ENCODE measurements around the gene HTD2.

Gene HTD2

DNA sequence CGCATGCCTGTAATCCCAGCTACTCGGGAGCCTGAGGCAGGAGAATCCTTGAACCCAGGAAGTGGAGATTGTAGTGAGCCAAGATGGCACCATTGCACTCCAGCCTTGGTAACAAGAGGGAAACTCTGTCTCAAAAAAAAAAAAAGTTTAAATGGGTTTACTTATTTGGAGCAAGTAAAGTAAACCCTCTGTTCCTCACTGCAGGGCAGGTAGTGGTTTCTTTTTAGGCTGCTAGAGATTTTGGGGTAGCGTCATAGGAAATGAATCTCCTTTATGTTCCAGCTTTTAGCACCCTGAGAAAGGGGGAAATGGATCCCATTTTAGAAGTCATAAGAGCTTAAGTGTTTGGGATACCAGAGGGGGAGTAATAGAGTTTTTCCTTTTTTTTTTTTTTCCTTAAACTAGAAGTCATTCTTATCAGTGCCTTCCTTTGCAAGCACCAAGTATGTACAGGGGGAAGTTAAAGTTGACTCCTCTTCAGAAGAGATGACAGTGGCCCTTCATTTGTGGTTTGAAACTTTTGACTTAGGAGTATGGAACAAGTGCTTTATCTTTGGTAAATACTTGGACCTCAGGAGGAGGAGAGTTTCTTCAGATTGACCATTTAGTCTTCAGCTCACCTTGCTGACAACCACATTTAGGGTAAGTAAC lies 34.4 kb downstream of the HTD2 start:
- Histone ChIP-seq H3K36me3 (ENCODE audit: control insufficient read depth in 2 of 2, insufficient read depth in 2 of 2, low read length in 2 of 2) (peaks cover 0 to 6% of the 10 kb centered on the region in 2 donors), H3K9me3 (ENCODE audit: control insufficient read depth in 2 of 2, low read length in 2 of 2) (no peaks in the 10 kb centered on the region), H3K27me3 (ENCODE audit: control insufficient read depth in 2 of 2, insufficient read depth in 2 of 2, low read length in 2 of 2) (no peaks in the 10 kb centered on the region), H3K27ac (ENCODE audit: low read depth in 2 of 2, low read length in 2 of 2) (no peak overlapping the region), H3K4me1 (ENCODE audit: control insufficient read depth in 2 of 2, insufficient read depth in 2 of 2, low read length in 2 of 2) (peaks cover 0 to 3% of the 10 kb centered on the region in 2 donors), H3K4me3 (ENCODE audit: low read length in 2 of 2) (no peak overlapping the region), H3K9ac (ENCODE audit: low read depth in 1 of 2, low read length in 2 of 2) (no peak overlapping the region)

DNA sequence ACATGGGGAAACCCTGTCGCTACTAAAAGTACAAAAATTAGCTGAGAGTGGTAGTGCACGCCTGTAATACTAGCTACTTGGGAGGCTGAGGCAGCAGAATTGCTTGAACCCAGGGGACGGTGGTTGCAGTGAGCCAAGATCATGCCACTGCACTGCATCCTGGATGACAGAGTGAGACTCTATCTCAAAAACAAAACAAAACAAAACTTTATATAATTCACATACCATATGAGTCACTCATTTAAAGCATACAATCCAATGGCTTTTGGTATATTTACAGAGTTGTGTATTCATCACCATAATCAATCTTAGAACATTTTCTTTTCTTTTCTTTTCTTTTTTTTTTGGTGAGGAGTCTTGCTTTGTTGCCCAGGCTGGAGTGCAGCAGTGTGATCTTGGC lies 35.1 kb downstream of the HTD2 start:
- H3K27me3 ChIP-seq (ENCODE audit: control insufficient read depth in 2 of 2, insufficient read depth in 2 of 2, low read length in 2 of 2), result no peaks in the 10 kb centered on the region
- peaks cover 0 to 6% of the 10 kb centered on the region in 2 donors for H3K36me3 ChIP-seq (ENCODE audit: control insufficient read depth in 2 of 2, insufficient read depth in 2 of 2, low read length in 2 of 2)
- H3K9ac ChIP-seq (ENCODE audit: low read depth in 1 of 2, low read length in 2 of 2), result no peak overlapping the region
- H3K4me1 ChIP-seq (ENCODE audit: control insufficient read depth in 2 of 2, insufficient read depth in 2 of 2, low read length in 2 of 2), result peaks cover 0 to 3% of the 10 kb centered on the region in 2 donors
- no peaks in the 10 kb centered on the region for H3K9me3 ChIP-seq (ENCODE audit: control insufficient read depth in 2 of 2, low read length in 2 of 2)
- H3K4me3 ChIP-seq (ENCODE audit: low read length in 2 of 2), result no peak overlapping the region
- no peak overlapping the region for H3K27ac ChIP-seq (ENCODE audit: low read depth in 2 of 2, low read length in 2 of 2)

DNA sequence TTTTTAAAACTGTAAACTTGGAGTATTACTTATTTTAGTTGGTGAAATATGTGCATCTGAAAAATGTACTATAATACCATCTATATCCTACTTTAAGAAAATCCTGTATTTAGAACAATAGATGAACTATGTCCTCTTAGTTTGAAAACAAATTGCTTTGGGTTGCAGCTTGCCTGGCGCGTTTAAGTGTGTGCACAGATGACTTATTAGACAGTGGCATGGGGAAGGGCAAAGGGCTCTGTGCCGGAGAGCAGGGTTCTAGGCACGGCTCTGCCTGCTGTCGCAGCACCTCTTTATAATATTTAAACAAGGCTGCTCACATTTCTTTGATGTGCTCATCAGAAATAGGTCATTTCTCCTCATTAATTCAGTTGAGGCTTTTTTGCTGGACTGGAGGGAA lies 36.4 kb downstream of the HTD2 start:
- Histone ChIP-seq H3K4me3 (ENCODE audit: low read length in 2 of 2) (no peak overlapping the region), H3K9me3 (ENCODE audit: control insufficient read depth in 2 of 2, low read length in 2 of 2) (no peaks in the 10 kb centered on the region), H3K27me3 (ENCODE audit: control insufficient read depth in 2 of 2, insufficient read depth in 2 of 2, low read length in 2 of 2) (no peaks in the 10 kb centered on the region), H3K27ac (ENCODE audit: low read depth in 2 of 2, low read length in 2 of 2) (no peak overlapping the region), H3K9ac (ENCODE audit: low read depth in 1 of 2, low read length in 2 of 2) (no peak overlapping the region), H3K36me3 (ENCODE audit: control insufficient read depth in 2 of 2, insufficient read depth in 2 of 2, low read length in 2 of 2) (peaks cover 0 to 6% of the 10 kb centered on the region in 2 donors), H3K4me1 (ENCODE audit: control insufficient read depth in 2 of 2, insufficient read depth in 2 of 2, low read length in 2 of 2) (peaks cover 0 to 3% of the 10 kb centered on the region in 2 donors)

DNA sequence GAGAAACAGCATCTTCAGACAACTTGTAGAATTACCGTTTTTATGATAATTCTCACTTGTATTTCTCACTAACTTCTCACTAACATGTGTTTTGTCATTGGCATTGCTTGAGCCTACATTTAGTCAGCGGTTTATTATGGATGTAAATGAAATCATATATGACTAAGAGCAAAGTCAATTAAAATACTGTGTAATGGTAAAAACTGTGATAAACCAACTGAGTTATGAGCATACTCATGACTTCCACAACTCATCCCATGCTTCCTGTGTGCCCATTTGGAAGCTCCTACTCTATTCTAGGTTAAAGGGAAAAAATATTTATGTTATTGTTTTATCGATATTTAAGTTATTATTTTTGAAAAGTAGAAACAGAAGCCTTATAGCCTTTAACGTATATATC lies 39.1 kb downstream of the HTD2 start:
- Histone ChIP-seq H3K27me3 (ENCODE audit: control insufficient read depth in 2 of 2, insufficient read depth in 2 of 2, low read length in 2 of 2) (no peaks in the 10 kb centered on the region), H3K9me3 (ENCODE audit: control insufficient read depth in 2 of 2, low read length in 2 of 2) (no peaks in the 10 kb centered on the region), H3K4me3 (ENCODE audit: low read length in 2 of 2) (no peak overlapping the region), H3K27ac (ENCODE audit: low read depth in 2 of 2, low read length in 2 of 2) (no peak overlapping the region), H3K4me1 (ENCODE audit: control insufficient read depth in 2 of 2, insufficient read depth in 2 of 2, low read length in 2 of 2) (peaks cover 0 to 3% of the 10 kb centered on the region in 2 donors), H3K9ac (ENCODE audit: low read depth in 1 of 2, low read length in 2 of 2) (no peak overlapping the region), H3K36me3 (ENCODE audit: control insufficient read depth in 2 of 2, insufficient read depth in 2 of 2, low read length in 2 of 2) (peaks cover 0 to 6% of the 10 kb centered on the region in 2 donors)

DNA sequence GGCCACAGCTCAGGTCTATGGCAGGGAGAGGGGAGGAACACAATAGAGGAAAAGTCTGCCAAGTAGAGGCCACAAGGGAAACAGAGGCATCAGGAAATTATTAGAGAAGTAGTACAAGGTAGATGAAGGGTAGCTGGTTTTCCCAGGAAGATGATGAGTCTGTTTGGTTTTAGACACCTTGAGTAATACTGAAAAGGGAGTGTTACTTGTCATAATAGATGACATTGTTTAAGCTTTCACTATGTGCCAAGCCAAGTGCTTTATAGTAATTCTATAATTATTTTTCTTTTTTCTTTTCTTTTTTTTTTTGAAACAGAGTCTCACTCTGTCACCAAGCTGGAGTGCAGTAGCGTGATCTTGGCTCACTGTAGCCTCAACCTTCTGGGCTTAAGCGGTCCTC lies 40.0 kb downstream of the HTD2 start:
- H3K27me3 ChIP-seq (ENCODE audit: control insufficient read depth in 2 of 2, insufficient read depth in 2 of 2, low read length in 2 of 2), result no peaks in the 10 kb centered on the region
- peaks cover 0 to 6% of the 10 kb centered on the region in 2 donors for H3K36me3 ChIP-seq (ENCODE audit: control insufficient read depth in 2 of 2, insufficient read depth in 2 of 2, low read length in 2 of 2)
- H3K4me3 ChIP-seq (ENCODE audit: low read length in 2 of 2), result no peak overlapping the region
- no peak overlapping the region for H3K27ac ChIP-seq (ENCODE audit: low read depth in 2 of 2, low read length in 2 of 2)
- H3K4me1 ChIP-seq (ENCODE audit: control insufficient read depth in 2 of 2, insufficient read depth in 2 of 2, low read length in 2 of 2), result peaks cover 0 to 3% of the 10 kb centered on the region in 2 donors
- H3K9ac ChIP-seq (ENCODE audit: low read depth in 1 of 2, low read length in 2 of 2), result no peak overlapping the region
- no peaks in the 10 kb centered on the region for H3K9me3 ChIP-seq (ENCODE audit: control insufficient read depth in 2 of 2, low read length in 2 of 2)

DNA sequence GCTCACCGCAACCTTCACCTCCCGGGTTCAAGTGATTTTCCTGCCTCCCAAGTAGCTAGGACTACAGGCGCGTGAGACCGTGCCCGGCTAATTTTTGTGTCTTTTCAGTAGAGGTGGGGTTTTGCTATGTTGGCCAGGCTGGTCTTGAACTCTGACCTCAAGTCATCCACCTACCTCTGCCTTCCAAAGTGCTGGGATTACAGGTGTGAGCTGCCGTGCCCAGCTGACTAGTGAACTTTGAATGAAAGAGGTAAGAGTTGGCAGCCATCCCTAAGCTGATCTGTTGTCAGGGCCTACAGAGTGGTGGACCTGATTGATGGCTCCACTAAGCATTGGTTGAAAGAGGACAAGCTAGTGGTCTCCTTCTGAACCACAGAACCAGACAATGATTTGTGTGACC lies 41.7 kb downstream of the HTD2 start:
- Histone ChIP-seq H3K36me3 (ENCODE audit: control insufficient read depth in 2 of 2, insufficient read depth in 2 of 2, low read length in 2 of 2) (peaks cover 0 to 6% of the 10 kb centered on the region in 2 donors), H3K4me3 (ENCODE audit: low read length in 2 of 2) (no peak overlapping the region), H3K9ac (ENCODE audit: low read depth in 1 of 2, low read length in 2 of 2) (no peak overlapping the region), H3K9me3 (ENCODE audit: control insufficient read depth in 2 of 2, low read length in 2 of 2) (no peaks in the 10 kb centered on the region), H3K27ac (ENCODE audit: low read depth in 2 of 2, low read length in 2 of 2) (no peak overlapping the region), H3K4me1 (ENCODE audit: control insufficient read depth in 2 of 2, insufficient read depth in 2 of 2, low read length in 2 of 2) (peaks cover 0 to 3% of the 10 kb centered on the region in 2 donors), H3K27me3 (ENCODE audit: control insufficient read depth in 2 of 2, insufficient read depth in 2 of 2, low read length in 2 of 2) (no peaks in the 10 kb centered on the region)

DNA sequence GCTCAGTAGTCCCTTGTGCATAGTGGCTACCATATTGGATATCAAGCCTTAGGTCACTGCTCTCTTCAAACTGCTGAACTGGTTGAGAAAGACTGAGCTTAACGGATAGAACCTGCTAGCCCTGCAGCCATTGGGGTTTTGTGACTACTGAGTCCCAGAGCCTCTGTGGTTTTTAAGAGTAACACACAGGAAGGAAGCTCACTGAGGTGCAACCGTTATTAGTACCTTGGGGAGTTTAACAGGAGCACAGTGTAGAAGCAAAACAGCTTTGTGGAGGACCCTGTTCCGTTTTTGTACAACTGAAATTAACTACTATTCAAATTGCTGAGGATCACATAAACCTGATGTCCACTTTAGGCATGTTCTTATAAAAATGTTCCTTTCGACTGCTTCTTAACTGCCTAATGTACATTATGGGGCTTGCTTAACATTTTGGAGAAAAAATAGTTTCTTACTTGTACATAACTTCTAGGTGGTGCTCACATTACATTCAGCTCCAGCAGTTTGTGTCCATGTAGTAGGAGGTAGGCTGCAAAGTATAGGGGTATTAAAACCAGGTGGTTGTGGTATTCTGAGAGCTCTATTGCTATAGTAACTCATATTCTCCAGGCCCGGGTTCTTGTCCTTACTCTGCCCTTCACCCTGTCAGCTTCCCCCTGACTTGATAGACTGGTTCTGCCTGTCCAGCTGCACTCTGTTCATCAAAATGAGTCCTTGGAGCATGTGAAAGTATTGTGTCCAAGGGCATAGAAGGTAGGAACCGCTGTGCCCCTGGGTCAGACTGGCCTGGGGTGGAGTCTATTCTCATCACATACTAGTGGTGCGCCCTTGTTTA lies 43.7 kb downstream of the HTD2 start:
- Histone ChIP-seq H3K27ac (ENCODE audit: low read depth in 2 of 2, low read length in 2 of 2) (peak overlapping the region in 1 of 2 donors; percentile 33), H3K9me3 (ENCODE audit: control insufficient read depth in 2 of 2, low read length in 2 of 2) (no peaks in the 10 kb centered on the region), H3K4me1 (ENCODE audit: control insufficient read depth in 2 of 2, insufficient read depth in 2 of 2, low read length in 2 of 2) (no peaks in the 10 kb centered on the region), H3K36me3 (ENCODE audit: control insufficient read depth in 2 of 2, insufficient read depth in 2 of 2, low read length in 2 of 2) (no peaks in the 10 kb centered on the region), H3K4me3 (ENCODE audit: low read length in 2 of 2) (no peak overlapping the region), H3K27me3 (ENCODE audit: control insufficient read depth in 2 of 2, insufficient read depth in 2 of 2, low read length in 2 of 2) (no peaks in the 10 kb centered on the region), H3K9ac (ENCODE audit: low read depth in 1 of 2, low read length in 2 of 2) (no peak overlapping the region)

DNA sequence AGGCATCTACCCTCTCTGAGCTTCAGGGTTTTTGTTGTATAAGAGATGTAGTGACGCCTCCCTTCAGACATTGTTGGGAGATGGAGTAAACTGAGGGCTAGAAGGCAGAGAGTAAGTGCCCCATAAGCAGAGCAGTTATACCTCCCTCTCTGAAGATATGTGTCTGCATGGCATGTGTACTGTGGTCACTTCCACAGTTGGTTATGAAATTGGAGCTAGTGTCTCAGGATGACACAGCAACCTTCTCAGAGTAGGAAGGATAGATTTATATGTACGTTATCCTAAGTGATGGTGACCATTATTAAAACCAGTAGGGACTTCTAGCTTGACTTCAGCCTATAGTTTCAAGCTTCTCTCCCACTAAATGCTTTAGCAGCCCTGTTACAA lies 44.3 kb downstream of the HTD2 start:
- no peak overlapping the region for H3K9ac ChIP-seq (ENCODE audit: low read depth in 1 of 2, low read length in 2 of 2)

DNA sequence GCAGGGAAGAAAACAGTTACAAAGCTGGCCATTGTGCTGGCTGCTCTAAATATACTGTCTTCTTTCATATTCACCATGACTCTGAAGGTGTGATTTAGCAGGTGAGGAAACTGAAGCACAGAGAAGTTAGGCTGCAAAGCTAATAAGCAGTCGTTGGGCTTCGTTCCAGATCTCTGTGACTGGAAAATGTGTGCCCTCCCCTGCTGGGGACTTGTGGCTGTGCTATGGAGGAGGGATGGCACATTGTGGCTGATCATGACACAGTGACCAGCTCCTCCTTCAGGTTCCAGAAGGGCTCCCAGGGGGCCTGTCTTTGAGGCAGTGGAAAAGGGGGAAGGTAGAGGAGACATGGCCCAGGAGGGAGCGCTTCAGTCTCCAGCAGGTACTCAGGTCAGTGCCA lies 45.6 kb downstream of the HTD2 start:
- H3K27ac ChIP-seq (ENCODE audit: low read depth in 2 of 2, low read length in 2 of 2), result no peak overlapping the region
- H3K9me3 ChIP-seq (ENCODE audit: control insufficient read depth in 2 of 2, low read length in 2 of 2), result no peaks in the 10 kb centered on the region
- peaks cover 0 to 12% of the 10 kb centered on the region in 2 donors for H3K4me1 ChIP-seq (ENCODE audit: control insufficient read depth in 2 of 2, insufficient read depth in 2 of 2, low read length in 2 of 2)
- H3K9ac ChIP-seq (ENCODE audit: low read depth in 1 of 2, low read length in 2 of 2), result no peak overlapping the region
- no peak overlapping the region for H3K4me3 ChIP-seq (ENCODE audit: low read length in 2 of 2)
- H3K36me3 ChIP-seq (ENCODE audit: control insufficient read depth in 2 of 2, insufficient read depth in 2 of 2, low read length in 2 of 2), result no peaks in the 10 kb centered on the region
- no peaks in the 10 kb centered on the region for H3K27me3 ChIP-seq (ENCODE audit: control insufficient read depth in 2 of 2, insufficient read depth in 2 of 2, low read length in 2 of 2)

More for the DNA sequence above, 44.3 kb downstream of the HTD2 start:
- H3K4me3 ChIP-seq (ENCODE audit: low read length in 2 of 2), result no peak overlapping the region
- H3K36me3 ChIP-seq (ENCODE audit: control insufficient read depth in 2 of 2, insufficient read depth in 2 of 2, low read length in 2 of 2), result no peaks in the 10 kb centered on the region
- H3K27me3 ChIP-seq (ENCODE audit: control insufficient read depth in 2 of 2, insufficient read depth in 2 of 2, low read length in 2 of 2), result no peaks in the 10 kb centered on the region
- H3K4me1 ChIP-seq (ENCODE audit: control insufficient read depth in 2 of 2, insufficient read depth in 2 of 2, low read length in 2 of 2), result peaks cover 0 to 4% of the 10 kb centered on the region in 2 donors
- no peaks in the 10 kb centered on the region for H3K9me3 ChIP-seq (ENCODE audit: control insufficient read depth in 2 of 2, low read length in 2 of 2)
- peak overlapping the region in 1 of 2 donors; percentile 33 for H3K27ac ChIP-seq (ENCODE audit: low read depth in 2 of 2, low read length in 2 of 2)

DNA sequence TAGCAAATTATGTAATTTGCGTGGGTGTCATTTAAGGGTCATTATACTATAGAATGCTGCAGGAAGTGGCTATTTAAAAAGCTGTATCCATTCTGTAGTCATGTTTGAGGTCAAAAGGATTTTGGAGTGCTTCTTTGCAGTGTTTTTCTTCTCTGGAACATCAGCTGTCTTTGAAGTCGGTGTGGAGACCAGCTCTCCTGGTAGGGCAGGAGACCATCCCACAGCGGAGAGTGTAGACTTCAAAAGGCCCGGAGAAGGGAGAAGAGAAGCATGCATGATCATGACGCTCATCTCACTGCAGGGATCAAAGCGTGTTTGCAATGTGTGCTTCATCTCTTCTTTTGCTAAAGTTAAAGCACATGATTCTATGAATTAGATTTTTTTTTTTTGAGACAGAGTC lies 46.3 kb downstream of the HTD2 start:
- Histone ChIP-seq H3K4me3 (ENCODE audit: low read length in 2 of 2) (no peak overlapping the region), H3K27ac (ENCODE audit: low read depth in 2 of 2, low read length in 2 of 2) (no peak overlapping the region)

More for the DNA sequence above, 46.3 kb downstream of the HTD2 start:
- no peaks in the 10 kb centered on the region for H3K27me3 ChIP-seq (ENCODE audit: control insufficient read depth in 2 of 2, insufficient read depth in 2 of 2, low read length in 2 of 2)
- H3K9me3 ChIP-seq (ENCODE audit: control insufficient read depth in 2 of 2, low read length in 2 of 2), result no peaks in the 10 kb centered on the region
- H3K4me1 ChIP-seq (ENCODE audit: control insufficient read depth in 2 of 2, insufficient read depth in 2 of 2, low read length in 2 of 2), result peaks cover 0 to 12% of the 10 kb centered on the region in 2 donors
- no peaks in the 10 kb centered on the region for H3K36me3 ChIP-seq (ENCODE audit: control insufficient read depth in 2 of 2, insufficient read depth in 2 of 2, low read length in 2 of 2)
- H3K9ac ChIP-seq (ENCODE audit: low read depth in 1 of 2, low read length in 2 of 2), result no peak overlapping the region

Measured in mucosa of rectum (tissue), 2 donors.